K562 (cell line): Measurements from ENCODE around the gene SNRNP70. TPM values are rescaled to one million over a fixed set of nuclear protein-coding genes. Genes with fewer than 3 reads are reported as not detected.

ENCODE experiments used
- EP300 ChIP-seq: IDR thresholded peaks from 2 replicates; pipeline ENCODE4 v1.6.1; 2012; ENCODE audit warnings: low read length, improper control_type of control experiment
- LEF1 ChIP-seq: fragments of 450-650 bp; IDR thresholded peaks from 2 replicates; pipeline ENCODE4 v1.6.1; 2016; ENCODE audit warnings: mild to moderate bottlenecking
- ZFX ChIP-seq: sonication (generic); formaldehyde crosslinking; IDR thresholded peaks from 2 replicates; pipeline ENCODE4 v1.8.0; 2022; ENCODE audit warnings: mild to moderate bottlenecking, missing genetic modification reagents, moderate library complexity
- polyA plus RNA-seq, 8 experiments: library from polyadenylated mRNA; depleted of rRNA in 4 of 8; stranded (reverse) in 5 of 8; unstranded in 3 of 8; fragments of >200 nt; fragmentation: Nextera tagmentation in 2 of 8; fragmentation: Illumina TruSeq in 1 of 8; extraction: Ambion mirVana in 2 of 8; extraction: Trizol in 1 of 8; gene quantifications; 2 replicates each; pipeline versions ENCODE4 v1.2.1 to v1.2.3, GENCODE V29; 2011 to 2014; ENCODE audit warnings: inconsistent platforms in 1 of 8, missing spikeins in 1 of 8
- total RNA-seq, 7 experiments: library from RNA; depleted of rRNA in 6 of 7; stranded (reverse); fragments of >200 nt in 6 of 7; fragmentation: Illumina TruSeq in 2 of 7; extraction: Trizol in 2 of 7; gene quantifications; 2 replicates each; pipeline versions ENCODE4 v1.2.1 to v1.2.3, GENCODE V29; 2011 to 2021; ENCODE audit warnings: low replicate concordance in 1 of 7
- TF ChIP-seq, protein P1 (sequence below), 2 experiments: fragments of 450-650 bp; formaldehyde crosslinking in 1 of 2; IDR thresholded peaks; 2 replicates each; pipeline versions ENCODE4 v1.4.0 to v1.6.1; 2014 to 2020; ENCODE audit warnings: mild to moderate bottlenecking in 2 of 2, borderline replicate concordance in 1 of 2, low read depth in 1 of 2
- TF ChIP-seq, protein P2 (sequence below): fragments of 150-350 bp; IDR thresholded peaks from 2 replicates; pipeline ENCODE4 v1.6.1; 2014; ENCODE audit warnings: low read depth, mild to moderate bottlenecking, low read length, borderline replicate concordance
- TF ChIP-seq, protein P3 (sequence below): fragments of 250-450 bp; sonication (Bioruptor Pico); IDR thresholded peaks from 2 replicates; pipeline ENCODE4 v1.8.0; 2021; ENCODE audit warnings: moderate library complexity, mild to moderate bottlenecking, inconsistent platforms
- TF ChIP-seq, protein P4 (sequence below), 3 experiments: IDR thresholded peaks in 2 of 3; conservative IDR thresholded peaks in 1 of 3; 2 replicates each; pipeline ENCODE4 v1.5.1; 2011 to 2012; ENCODE audit warnings: low read length in 3 of 3, mild to moderate bottlenecking in 3 of 3, control low read depth in 2 of 3, improper control_type of control experiment in 1 of 3, inconsistent platforms in 1 of 3, low read depth in 1 of 3, mixed read lengths in 1 of 3, moderate library complexity in 1 of 3; ENCODE audit not compliant: insufficient read depth in 2 of 3
- TF ChIP-seq, protein P5 (sequence below): sonication (generic); formaldehyde crosslinking; IDR thresholded peaks from 2 replicates; pipeline ENCODE4 v1.8.0; 2022; ENCODE audit warnings: mild to moderate bottlenecking, missing genetic modification reagents, borderline replicate concordance

The SNRNP70 gene
- total and polyA plus RNA-seq, 9 of the 15 experiments (the other 6 are each of a cell fraction or from before 2014, with no cell fraction given) = 2.8 to 496 (median 136) TPM

DNA sequence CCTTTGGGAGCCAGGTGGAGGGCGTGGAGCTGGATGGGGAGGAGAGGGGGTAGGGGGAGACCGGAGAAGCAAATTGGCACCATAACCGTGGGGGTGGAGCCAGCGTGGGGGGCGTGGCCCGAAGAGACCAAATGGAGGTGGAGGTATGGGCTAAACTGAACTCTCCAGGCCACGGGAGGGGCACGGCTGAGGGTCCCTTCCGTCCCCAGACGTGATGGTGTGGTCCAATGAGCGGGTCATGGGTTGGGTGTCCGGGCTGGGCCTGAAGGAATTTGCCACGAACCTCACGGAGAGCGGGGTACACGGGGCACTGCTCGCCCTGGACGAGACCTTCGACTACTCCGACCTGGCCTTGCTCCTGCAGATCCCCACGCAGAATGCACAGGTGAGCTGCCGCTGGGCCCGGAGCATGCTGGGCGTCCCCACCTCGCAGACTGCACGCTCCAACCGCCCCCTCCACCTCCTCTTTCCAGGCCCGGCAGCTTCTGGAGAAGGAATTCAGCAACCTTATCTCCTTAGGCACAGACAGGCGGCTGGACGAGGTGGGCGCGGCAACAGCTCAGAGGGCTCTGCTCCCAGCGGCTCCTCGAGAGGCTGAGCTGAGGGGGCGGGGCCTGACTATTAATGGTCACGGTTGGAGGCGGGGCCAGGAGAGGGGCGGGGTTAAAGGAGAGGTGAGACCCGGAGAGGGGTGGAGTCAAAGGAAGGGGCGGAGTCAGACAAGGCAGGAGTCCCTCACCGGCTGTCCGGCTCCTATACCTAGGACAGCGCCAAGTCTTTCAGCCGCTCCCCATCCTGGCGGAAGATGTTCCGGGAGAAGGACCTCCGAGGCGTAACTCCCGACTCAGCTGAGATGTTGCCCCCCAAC, 63.8 kb downstream of the SNRNP70 start (continued):
- TF ChIP-seq, protein P1, sequence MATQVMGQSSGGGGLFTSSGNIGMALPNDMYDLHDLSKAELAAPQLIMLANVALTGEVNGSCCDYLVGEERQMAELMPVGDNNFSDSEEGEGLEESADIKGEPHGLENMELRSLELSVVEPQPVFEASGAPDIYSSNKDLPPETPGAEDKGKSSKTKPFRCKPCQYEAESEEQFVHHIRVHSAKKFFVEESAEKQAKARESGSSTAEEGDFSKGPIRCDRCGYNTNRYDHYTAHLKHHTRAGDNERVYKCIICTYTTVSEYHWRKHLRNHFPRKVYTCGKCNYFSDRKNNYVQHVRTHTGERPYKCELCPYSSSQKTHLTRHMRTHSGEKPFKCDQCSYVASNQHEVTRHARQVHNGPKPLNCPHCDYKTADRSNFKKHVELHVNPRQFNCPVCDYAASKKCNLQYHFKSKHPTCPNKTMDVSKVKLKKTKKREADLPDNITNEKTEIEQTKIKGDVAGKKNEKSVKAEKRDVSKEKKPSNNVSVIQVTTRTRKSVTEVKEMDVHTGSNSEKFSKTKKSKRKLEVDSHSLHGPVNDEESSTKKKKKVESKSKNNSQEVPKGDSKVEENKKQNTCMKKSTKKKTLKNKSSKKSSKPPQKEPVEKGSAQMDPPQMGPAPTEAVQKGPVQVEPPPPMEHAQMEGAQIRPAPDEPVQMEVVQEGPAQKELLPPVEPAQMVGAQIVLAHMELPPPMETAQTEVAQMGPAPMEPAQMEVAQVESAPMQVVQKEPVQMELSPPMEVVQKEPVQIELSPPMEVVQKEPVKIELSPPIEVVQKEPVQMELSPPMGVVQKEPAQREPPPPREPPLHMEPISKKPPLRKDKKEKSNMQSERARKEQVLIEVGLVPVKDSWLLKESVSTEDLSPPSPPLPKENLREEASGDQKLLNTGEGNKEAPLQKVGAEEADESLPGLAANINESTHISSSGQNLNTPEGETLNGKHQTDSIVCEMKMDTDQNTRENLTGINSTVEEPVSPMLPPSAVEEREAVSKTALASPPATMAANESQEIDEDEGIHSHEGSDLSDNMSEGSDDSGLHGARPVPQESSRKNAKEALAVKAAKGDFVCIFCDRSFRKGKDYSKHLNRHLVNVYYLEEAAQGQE (IDR thresholded peaks at IDR 0.05; ENCODE audit: borderline replicate concordance) = peak; percentile 97
- TF ChIP-seq, protein P1 (CRISPR knock-in tag; IDR thresholded peaks at IDR 0.05; ENCODE audit: low read depth) = peak; percentile 94
- 0 out of 2 replicates have a peak, but pooled peaks have one; percentile 25 for TF ChIP-seq LEF1
- peak; percentile 32; the same call in 1 of the 2 replicates for TF ChIP-seq ZFX (CRISPR knock-in tag)
- TF ChIP-seq, protein P2, sequence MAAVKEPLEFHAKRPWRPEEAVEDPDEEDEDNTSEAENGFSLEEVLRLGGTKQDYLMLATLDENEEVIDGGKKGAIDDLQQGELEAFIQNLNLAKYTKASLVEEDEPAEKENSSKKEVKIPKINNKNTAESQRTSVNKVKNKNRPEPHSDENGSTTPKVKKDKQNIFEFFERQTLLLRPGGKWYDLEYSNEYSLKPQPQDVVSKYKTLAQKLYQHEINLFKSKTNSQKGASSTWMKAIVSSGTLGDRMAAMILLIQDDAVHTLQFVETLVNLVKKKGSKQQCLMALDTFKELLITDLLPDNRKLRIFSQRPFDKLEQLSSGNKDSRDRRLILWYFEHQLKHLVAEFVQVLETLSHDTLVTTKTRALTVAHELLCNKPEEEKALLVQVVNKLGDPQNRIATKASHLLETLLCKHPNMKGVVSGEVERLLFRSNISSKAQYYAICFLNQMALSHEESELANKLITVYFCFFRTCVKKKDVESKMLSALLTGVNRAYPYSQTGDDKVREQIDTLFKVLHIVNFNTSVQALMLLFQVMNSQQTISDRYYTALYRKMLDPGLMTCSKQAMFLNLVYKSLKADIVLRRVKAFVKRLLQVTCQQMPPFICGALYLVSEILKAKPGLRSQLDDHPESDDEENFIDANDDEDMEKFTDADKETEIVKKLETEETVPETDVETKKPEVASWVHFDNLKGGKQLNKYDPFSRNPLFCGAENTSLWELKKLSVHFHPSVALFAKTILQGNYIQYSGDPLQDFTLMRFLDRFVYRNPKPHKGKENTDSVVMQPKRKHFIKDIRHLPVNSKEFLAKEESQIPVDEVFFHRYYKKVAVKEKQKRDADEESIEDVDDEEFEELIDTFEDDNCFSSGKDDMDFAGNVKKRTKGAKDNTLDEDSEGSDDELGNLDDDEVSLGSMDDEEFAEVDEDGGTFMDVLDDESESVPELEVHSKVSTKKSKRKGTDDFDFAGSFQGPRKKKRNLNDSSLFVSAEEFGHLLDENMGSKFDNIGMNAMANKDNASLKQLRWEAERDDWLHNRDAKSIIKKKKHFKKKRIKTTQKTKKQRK = no peak
- TF ChIP-seq, protein P3, sequence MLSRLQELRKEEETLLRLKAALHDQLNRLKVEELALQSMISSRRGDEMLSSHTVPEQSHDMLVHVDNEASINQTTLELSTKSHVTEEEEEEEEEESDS (CRISPR knock-in tag) = no peak
- TF ChIP-seq, protein P4, sequence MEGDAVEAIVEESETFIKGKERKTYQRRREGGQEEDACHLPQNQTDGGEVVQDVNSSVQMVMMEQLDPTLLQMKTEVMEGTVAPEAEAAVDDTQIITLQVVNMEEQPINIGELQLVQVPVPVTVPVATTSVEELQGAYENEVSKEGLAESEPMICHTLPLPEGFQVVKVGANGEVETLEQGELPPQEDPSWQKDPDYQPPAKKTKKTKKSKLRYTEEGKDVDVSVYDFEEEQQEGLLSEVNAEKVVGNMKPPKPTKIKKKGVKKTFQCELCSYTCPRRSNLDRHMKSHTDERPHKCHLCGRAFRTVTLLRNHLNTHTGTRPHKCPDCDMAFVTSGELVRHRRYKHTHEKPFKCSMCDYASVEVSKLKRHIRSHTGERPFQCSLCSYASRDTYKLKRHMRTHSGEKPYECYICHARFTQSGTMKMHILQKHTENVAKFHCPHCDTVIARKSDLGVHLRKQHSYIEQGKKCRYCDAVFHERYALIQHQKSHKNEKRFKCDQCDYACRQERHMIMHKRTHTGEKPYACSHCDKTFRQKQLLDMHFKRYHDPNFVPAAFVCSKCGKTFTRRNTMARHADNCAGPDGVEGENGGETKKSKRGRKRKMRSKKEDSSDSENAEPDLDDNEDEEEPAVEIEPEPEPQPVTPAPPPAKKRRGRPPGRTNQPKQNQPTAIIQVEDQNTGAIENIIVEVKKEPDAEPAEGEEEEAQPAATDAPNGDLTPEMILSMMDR (IDR thresholded peaks at IDR 0.05 in 2 of 3, conservative IDR thresholded peaks at IDR 0.05 in 1 of 3; ENCODE audit: insufficient read depth in 2 of 3, low read depth in 1 of 3, low read length in 3 of 3) = peak in 1 of 3 experiments; percentile 0; a peak in 1 of 6 replicates
- TF ChIP-seq, protein P5, sequence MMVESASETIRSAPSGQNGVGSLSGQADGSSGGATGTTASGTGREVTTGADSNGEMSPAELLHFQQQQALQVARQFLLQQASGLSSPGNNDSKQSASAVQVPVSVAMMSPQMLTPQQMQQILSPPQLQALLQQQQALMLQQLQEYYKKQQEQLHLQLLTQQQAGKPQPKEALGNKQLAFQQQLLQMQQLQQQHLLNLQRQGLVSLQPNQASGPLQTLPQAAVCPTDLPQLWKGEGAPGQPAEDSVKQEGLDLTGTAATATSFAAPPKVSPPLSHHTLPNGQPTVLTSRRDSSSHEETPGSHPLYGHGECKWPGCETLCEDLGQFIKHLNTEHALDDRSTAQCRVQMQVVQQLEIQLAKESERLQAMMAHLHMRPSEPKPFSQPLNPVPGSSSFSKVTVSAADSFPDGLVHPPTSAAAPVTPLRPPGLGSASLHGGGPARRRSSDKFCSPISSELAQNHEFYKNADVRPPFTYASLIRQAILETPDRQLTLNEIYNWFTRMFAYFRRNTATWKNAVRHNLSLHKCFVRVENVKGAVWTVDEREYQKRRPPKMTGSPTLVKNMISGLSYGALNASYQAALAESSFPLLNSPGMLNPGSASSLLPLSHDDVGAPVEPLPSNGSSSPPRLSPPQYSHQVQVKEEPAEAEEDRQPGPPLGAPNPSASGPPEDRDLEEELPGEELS (CRISPR knock-in tag) = no peak
- TF ChIP-seq EP300 = peak; percentile 52
- TF ChIP-seq, all 486 proteins: peak for 110
